DMS114 treated with DMSO at 0.1 percent for 48 hours (cell line): ENCODE data around the gene ITGA11.

Experiments used
- DNase-seq: peaks from one replicate; lab custom pipeline; 2025; ENCODE audit not compliant: unreplicated experiment; lab: John Stamatoyannopoulos, UW

The ITGA11 gene, protein sequence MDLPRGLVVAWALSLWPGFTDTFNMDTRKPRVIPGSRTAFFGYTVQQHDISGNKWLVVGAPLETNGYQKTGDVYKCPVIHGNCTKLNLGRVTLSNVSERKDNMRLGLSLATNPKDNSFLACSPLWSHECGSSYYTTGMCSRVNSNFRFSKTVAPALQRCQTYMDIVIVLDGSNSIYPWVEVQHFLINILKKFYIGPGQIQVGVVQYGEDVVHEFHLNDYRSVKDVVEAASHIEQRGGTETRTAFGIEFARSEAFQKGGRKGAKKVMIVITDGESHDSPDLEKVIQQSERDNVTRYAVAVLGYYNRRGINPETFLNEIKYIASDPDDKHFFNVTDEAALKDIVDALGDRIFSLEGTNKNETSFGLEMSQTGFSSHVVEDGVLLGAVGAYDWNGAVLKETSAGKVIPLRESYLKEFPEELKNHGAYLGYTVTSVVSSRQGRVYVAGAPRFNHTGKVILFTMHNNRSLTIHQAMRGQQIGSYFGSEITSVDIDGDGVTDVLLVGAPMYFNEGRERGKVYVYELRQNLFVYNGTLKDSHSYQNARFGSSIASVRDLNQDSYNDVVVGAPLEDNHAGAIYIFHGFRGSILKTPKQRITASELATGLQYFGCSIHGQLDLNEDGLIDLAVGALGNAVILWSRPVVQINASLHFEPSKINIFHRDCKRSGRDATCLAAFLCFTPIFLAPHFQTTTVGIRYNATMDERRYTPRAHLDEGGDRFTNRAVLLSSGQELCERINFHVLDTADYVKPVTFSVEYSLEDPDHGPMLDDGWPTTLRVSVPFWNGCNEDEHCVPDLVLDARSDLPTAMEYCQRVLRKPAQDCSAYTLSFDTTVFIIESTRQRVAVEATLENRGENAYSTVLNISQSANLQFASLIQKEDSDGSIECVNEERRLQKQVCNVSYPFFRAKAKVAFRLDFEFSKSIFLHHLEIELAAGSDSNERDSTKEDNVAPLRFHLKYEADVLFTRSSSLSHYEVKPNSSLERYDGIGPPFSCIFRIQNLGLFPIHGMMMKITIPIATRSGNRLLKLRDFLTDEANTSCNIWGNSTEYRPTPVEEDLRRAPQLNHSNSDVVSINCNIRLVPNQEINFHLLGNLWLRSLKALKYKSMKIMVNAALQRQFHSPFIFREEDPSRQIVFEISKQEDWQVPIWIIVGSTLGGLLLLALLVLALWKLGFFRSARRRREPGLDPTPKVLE

DNA sequence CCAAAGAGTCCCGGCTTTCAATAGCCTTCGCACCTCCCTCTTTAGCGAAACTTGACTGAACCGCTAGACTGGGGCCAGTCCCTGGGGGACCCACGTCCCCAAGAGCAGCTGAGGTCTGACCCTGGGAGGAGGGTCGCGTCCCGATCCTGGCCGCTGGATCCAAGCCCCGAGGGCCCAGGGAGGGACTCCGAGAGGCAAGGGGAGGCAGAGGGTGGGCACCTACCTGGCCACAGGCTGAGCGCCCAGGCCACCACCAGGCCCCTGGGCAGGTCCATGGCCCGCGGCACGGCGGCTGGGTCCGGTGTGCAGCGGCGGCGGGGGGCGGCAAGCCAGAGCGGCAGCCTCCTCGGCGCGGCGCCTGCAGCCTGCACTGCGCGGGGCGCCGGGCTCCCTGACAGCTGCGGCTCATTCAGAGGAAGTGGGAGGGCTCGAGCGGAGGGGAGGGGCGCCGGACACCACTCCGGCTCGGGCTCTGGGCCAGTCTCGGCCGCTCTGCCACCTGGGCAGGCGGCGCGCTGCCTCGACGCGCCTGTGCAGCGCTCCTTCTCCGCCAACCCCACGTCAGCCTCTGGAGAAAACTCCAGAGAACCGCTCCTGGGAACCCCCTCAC, at the start of gene ITGA11:
Gene ITGA11 (minus strand): TSS at position 372 of the 610 bp plus-strand sequence. CDS start 97 bp downstream, at position 275.
- no peak for DNase-seq

DNA sequence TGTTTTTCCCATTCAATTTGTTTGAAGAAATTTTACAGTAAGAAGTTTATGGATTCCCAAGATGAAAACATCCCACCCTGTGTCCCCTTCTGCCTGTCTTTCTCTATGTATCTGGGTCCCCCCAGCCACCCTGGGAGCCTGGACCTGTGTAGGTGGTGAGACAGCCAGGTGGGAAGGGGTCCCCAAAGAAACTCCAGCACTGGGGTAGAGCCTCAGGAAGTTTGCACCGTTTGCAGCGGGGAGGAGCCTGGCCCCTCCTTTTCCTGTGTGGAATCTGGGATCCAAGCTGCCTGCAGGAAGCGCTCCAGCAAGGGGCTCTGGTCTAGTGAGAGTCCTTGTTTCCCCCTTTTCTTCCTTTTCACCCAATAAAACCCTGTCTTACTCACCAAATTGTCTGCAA, 49.4 kb upstream of the ITGA11 start:
- no peak for DNase-seq

DNA sequence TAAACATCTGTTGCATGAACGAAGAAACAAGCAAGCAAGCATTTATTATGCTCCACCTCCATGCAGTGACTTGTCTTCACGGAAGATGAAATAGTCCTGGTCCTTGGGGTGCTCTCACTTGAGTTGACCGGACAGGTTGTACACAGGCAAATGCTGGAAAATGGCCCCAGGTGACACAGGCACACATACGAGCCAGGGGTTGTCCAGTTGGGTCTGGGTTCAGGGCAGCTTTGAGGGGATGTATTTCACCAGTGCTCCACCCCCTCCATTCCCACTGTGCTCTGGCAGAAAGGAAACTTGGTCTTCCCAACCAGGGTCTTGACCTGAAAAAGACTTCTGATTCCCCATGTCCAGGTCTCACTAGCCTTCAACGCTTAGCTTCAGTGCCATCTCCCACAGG, 48.3 kb upstream of the ITGA11 start:
- DNase-seq, result no peak

DNA sequence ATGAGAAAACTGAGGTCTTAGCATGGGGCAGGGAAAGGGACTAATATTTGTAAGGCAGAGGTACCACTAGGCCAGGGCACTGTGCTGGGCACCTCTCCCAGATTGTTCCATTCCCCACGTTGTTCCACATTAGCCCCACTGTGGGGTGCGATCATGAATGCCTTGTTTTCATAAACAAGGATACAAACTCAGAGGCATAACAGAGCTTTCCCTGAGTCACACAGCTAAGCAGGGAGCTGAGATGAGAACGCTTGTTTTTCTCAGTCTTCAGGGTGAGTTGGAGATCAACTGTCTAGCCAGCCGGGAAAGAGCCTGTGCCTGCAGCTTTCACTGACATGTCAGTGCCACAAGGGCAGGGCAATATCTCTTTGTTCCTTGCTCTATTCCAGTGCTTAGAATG, 47.9 kb upstream of the ITGA11 start:
- DNase-seq, result no peak

DNA sequence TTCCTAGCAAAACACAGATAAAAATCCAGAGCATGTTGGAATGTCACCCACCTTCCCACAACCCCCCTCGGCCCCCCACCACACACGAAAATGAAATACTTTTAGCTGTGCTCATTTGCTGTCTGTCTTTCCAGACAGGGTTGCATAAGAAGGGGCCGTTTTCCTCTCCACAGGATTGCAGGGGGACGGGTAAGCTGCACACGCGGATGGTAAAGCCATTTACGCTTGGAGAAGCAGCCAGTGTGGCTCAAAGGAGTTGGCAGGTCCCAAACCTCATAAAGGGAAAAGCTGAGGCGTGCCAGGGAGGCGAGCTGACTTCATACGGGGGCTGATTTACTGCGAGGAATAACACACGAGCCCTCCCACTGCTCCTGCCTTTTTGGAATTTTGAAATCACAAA, 47.4 kb upstream of the ITGA11 start:
- no peak for DNase-seq

DNA sequence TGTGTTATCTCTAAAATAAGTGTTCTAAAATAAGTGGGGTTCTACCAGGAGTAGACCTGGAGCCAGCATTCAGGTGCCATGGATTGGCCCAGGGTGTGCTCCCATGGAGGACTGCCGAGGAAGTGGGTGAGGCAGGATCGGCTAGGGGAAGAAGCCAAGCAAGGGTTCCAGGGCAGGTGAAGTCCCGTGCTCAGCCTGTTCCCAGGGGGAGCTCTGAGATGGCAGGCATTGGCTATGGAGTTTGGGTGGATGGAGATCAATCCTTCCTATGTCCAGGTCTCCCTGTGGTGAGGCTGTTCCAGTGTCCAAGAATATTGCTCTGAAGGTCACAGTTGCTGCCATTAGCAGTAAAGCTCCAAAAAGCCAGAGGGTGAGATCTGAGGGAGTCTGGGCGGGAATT, 46.9 kb upstream of the ITGA11 start:
- DNase-seq, result no peak

DNA sequence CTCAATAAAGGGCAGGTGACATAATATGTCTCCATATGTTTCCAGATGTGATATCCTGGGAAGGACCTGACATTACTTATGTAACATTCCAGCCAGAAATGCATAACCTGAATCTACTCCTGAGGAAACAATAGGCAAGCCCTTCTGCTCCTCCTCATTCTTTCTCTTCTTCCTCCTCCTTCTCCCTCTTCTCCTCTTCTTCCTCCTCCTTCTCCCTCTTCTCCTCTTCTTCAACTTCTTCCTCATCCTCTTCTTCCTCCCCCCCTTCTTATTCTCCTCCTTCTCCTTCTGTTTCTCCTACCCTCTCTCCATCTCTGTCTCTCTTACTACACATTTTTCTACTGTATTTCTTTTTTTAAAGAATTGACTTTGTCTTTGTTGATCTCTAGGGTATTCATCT, 43.5 kb upstream of the ITGA11 start:
- DNase-seq, result no peak

DNA sequence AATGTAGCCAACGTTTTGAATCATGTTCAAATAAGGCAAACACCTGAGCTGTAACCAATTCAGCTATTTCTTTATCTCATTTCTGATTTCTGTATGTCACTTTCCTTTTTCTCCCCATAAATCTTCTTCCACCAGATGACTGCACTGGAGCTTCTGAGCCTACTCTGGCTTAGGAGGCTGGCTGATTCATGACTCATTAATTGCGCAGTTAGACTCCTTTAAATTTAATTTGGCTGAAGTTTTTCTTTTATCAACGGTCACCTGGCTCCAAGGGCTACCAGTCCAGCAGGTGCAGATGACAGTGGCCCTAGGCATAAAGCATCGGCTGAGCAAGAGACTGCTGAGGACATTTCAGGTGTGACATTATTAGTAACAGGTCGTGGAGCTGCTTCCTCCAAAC, 39.6 kb upstream of the ITGA11 start:
- DNase-seq, result no peak

DNA sequence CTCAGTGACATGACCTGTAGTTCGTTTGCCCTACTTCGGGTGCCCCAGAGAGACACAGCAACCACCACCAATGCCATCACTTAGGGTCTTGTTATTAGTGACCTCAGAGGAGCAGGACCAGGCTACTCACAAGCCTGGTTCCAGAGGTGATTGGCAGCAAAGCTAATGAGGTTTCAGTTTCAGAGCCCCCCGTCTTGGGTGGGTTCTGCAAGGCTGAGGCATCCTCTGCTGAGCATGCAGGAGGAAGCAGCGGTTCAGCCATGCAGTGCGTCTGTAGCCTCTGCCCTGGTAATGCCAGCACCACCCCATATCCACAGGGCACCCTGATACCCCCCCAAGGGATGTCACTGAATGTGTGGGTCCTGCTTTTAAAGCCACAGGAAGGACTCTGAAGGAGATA, 39.0 kb upstream of the ITGA11 start:
- DNase-seq, result no peak

DNA sequence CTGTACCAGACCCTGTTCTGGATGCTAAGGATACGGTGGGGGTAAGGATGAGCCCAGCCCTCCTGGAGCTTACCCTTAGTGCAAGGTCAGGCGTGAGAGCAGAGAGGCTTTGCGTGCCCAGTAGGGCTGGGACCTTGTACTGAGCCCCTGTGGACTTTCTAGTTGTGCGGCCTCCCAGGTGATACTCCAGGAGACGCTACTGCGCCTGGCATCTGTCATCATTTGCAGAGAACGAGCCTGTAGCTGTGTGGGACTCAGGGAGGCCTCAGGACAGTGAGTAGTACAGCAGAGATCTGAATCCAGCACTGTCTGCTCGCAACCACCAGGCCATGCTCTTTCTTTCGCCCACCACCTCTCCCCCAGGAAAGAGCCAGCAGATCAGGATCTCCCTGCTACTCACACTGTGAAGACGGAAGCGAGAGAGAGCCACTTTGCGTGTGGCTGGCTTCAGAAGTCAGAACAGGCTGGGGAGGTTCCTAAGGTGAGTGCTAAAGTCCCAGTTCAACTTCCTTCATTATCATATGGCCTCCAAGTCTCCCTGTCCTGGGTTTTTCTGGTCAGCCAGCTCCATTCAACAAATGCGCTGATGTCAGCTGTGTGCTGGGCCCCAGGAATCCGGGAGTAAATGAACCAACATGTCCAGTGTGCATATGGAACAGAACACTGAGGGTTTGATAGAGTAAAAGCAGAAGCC, 38.2 kb upstream of the ITGA11 start:
- DNase-seq, result no peak

DNA sequence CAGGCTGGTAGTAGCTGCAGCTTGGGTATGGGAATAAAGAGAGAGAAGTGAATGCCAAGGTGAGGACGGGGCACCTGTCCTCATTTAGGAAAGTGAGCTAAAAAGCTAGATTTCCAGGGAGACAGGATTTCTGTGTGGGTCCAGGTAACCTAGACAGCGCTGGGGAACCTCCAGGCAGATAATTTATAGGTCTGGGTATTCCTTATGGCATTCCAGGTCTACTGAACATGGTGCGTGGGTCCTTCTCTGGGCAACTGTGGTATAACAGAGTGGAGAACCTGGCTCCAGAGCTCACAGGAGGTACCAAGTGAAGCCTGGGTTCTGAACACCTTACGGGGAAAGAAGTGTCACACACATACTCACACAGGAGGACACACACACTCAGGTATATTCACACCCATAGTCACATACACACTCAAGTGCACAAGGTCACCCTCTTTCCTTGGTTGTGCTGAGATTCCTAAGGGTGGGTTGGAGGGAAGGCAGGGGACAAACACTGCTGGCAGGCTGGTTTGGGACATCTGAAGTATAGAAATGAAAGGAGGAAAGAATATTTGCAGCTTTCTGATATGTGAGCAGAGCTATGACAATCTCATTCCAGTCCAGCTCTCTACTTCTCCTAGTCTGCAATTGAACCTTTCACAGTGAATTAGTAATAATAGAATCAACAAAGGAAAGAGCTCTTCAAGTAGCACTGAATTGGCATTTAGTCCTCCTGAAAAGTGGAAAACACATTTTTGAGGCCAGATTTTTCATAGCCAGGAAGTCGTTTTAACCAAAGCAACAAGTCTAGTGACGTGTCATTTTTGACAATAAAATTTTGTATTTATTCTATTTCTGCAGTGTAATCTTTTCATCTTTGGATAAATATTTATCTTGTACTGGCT, 37.4 kb upstream of the ITGA11 start:
- no peak for DNase-seq

DNA sequence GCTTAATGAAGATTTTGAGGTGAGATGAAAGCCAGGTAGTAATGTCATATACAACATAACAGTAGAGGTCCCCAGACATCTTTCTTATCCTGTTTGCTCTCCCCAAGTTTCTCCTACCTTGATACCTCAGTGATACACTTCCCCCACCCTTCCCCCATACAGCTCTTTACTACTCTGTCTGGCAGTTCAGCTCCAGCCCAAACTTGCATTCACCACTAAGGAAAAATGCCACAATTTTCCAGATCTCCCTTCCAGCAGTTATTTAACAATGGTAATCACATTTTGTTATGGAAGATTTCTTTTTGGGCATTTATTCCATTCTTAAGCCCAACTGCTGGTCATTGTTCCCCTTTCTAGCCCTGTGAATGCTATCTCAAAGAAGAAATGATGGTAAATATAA, 34.9 kb upstream of the ITGA11 start:
- no peak for DNase-seq

DNA sequence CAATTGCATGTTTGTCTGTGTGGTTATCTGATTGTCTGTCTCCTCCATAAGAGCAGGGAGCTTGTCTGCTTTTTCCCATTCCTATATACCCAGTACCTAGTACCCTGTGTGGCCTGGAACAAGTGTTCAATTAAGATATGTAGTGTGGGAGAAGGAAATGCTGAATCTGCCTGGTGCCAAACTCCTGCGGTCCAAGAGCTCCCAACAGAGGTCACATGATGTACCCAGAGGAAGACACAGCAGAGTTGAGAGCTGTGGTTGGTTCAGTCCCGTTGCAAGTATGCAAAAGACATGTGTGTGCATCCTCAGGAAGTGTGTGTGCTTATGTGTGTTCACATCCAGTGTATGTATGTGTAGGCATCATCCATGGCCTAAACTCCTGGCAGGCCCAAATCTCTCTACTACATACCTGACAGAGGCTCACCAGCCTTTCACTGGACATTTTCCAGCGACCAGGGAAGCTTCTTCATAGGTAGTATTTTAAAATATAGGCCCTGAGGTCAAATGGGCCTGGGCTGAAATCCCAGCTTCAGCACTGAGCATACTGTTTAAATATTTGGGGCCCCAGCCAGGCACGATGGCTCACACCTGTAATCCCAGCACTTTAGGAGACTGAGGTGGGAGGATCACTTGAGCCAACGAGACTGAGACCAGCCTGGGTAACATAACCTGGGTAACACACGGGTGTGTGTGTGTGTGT, 34.0 kb upstream of the ITGA11 start:
- no peak for DNase-seq

DNA sequence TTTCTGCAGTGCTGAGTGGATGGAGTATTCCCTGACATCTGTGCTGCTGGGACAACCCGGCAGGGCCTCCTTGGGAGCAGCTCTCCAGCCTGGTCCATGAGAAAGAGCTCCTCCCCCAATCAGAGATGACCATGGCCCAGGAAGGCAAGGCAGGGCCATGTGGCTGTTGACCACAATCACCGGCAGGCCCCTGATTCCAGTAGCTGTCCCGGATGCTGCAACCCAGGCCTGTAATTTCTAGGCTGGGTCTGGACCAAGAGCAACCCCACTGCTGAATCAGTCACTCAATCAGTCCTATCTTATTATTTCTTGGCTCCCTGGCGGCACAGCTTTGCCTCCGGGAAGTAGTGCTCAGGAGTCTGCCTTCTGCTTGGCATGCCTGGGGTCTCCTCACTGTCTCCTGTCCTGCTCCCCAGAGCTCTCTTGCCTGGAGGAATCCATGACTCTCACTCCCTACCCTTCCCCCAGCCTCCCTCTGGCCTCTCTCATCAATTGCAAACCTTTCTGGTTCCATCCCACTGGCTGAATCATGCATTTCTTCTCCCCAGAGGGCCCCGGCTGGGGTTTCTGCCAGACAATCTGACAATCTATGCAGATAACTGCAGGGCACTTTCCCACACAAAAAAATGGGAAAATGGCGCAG, 32.6 kb upstream of the ITGA11 start:
- no peak for DNase-seq

DNA sequence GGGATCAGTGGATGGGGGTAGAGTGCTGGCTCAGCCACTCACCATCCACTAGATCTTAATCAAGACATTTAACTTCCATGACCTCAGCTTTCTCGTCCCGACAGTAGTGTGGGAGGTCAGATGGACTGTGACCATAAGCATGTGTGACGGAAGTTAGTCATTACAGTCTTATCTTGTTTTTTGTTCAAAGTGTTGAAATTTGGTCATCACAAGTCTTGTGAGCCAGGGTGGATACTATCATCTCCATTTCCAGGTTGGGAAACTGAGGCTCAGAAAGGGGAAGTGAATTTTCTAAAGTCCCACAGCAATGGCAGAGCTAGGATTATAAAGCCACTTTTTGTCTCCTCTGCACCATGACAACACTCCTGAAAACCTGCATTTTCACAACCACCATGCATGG, 32.0 kb upstream of the ITGA11 start:
- DNase-seq, result no peak

DNA sequence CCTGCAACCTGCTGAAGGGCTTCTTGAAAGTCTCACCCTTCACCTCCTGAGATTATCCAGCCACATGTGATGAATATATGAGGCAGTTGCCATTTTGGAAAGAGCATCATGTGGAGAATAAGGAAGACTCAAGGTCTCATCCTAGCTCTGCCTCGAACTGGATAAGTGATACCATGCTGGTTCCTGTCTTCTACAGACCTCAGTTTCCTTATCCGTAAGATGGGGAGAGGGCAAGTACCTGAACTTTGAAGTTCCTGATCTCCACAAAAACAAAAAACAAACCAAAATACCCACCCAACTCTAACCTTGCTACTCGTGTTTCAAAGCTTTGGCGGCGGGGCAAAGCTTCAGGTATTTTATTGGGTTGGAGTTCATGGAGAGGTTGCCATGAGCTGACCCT, 31.5 kb upstream of the ITGA11 start:
- no peak for DNase-seq

DNA sequence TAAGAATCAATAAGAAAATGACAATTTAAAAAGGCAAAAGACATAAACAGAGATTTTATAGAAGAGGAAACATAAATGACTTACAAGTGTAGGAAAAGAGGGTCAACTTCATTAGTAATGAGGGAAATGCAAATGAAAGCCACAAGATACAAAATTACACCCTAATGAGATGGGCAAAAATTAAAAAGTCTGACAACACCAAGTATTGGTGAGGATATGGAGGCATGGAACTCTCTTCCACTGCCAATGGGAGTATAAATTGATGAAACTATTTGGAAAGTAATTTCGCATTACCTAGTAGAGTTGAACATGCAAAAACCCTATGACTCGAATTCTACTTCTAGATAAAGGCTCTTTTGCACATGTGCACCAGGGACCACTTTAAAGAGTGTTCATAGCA, 28.2 kb upstream of the ITGA11 start:
- no peak for DNase-seq

DNA sequence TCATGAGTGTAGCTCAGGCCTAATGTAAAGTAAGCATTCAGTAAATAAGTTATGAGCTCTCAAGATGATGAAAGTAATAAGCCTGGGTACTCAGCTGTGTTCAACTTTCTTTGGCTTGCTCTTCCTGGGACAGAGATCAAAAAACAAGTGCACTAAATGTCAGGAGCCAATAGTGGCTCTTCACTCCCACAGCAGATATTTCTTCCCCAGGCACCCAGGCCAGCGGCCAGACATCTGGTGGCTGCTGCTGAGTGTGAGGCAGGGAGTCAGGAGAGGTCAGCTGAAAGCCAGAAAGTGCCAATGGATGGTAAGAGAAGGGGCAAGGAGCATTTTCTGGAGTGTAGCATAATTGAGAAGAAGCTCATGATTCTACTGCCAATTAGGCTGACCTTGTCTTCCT, 18.2 kb upstream of the ITGA11 start:
- DNase-seq, result no peak

DNA sequence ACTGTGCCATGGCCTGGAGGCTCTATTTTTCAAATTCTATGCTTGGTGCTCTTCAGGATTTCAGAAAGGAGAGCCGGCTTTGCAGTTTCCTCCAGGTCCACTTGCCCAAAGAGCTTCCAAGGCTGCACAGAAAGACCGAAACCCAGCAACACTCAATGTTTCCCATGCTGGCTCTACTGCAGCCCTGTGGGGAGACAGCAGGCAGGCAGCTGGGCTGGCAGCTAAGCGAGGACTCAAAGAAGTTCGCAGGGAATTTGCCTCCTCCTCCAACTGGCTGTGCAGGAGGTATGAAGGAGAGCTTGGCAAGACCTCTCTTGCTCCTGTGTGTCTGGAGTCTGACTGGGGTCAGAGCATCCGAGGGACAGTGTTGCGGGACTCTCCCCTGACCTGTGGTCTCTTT, 17.4 kb upstream of the ITGA11 start:
- DNase-seq, result no peak
